Stimulated activated CD8-positive, alpha-beta memory T cell treated with anti-CD3 and anti-CD28 coated beads, Interleukin-12 subunit alpha, Interleukin-12 subunit beta, amount 100 ng/mL, for 24 hours (primary cell): ENCODE measurements around the gene SORL1-AS1.
"Not testable (repeated sequence)": the region's sequence is repeated elsewhere in the genome, so short reads cannot be mapped to it uniquely, and the experiment has no call there.

Experiments used
- DNase-seq: peaks from one replicate; pipeline ENCODE4 v3.0.0-alpha.2; 2020; ENCODE audit errors: extremely low read depth

Gene SORL1-AS1

GRCh38 chr11:121452609-121453150, at the start of gene SORL1-AS1:
SORL1-AS1 (minus strand) TSS chr11:121452967.
- DNase-seq = peak; percentile 38

- DNase-seq = no peak
Measured at GRCh38 chr11:121500717-121501116, 48.0 kb upstream of the SORL1-AS1 start.

GRCh38 chr11:121500275-121500674, 47.5 kb upstream of the SORL1-AS1 start:
- DNase-seq = no peak

GRCh38 chr11:121499405-121499804, 46.6 kb upstream of the SORL1-AS1 start:
- no peak for DNase-seq

GRCh38 chr11:121497176-121497998, 44.6 kb upstream of the SORL1-AS1 start:
- DNase-seq = no peak

- DNase-seq = no peak
Measured at GRCh38 chr11:121494355-121495099, 41.8 kb upstream of the SORL1-AS1 start.

GRCh38 chr11:121489823-121490222, 37.1 kb upstream of the SORL1-AS1 start:
- DNase-seq = no peak

- DNase-seq = no peak
Measured at GRCh38 chr11:121488641-121489040, 35.9 kb upstream of the SORL1-AS1 start.

- no peak for DNase-seq
Measured at GRCh38 chr11:121488170-121488569, 35.4 kb upstream of the SORL1-AS1 start.

GRCh38 chr11:121487191-121487590, 34.4 kb upstream of the SORL1-AS1 start:
- DNase-seq = no peak

GRCh38 chr11:121486054-121486453, 33.3 kb upstream of the SORL1-AS1 start:
- no peak for DNase-seq

GRCh38 chr11:121485216-121485615, 32.4 kb upstream of the SORL1-AS1 start:
- no peak for DNase-seq

GRCh38 chr11:121483805-121484480, 31.2 kb upstream of the SORL1-AS1 start:
- no peak for DNase-seq

- no peak for DNase-seq
Measured at GRCh38 chr11:121482231-121483129, 29.7 kb upstream of the SORL1-AS1 start.

- not testable (repeated sequence) for DNase-seq
Measured at GRCh38 chr11:121481484-121482230, 28.9 kb upstream of the SORL1-AS1 start.

GRCh38 chr11:121479698-121480238, 27.0 kb upstream of the SORL1-AS1 start:
- DNase-seq = no peak

GRCh38 chr11:121478895-121479697, 26.3 kb upstream of the SORL1-AS1 start:
- DNase-seq = no peak

- no peak for DNase-seq
Measured at GRCh38 chr11:121478226-121478894, 25.6 kb upstream of the SORL1-AS1 start.
